GM12878 (cell line): ENCODE measurements around the gene RSF1. TPM values are rescaled to one million over a fixed set of nuclear protein-coding genes. Genes with fewer than 3 reads are reported as not detected.

ENCODE experiments used
- ATAC-seq: fragments of 200-7000 bp; cut with Tn5 transposase; 3 replicates; pipeline ENCODE4 v1.9.1; 2020; ENCODE audit warnings: mild to moderate bottlenecking, moderate library complexity
- BruUV-seq: library from RNA; stranded (reverse); fragments of 400-500 nt; replicated peaks from 2 replicates; lab custom pipeline; 2021; lab: Mats Ljungman, UMichigan
- CTCF ChIA-PET: fragments of 300-600 bp; sonication (Branson Sonifier 250); formaldehyde crosslinking; extraction: SDS; loops from one replicate; lab custom pipeline; 2021; ENCODE audit warnings: inconsistent platforms; lab: Yijun Ruan, JAX
- POLR2A ChIA-PET: fragments of 350-600 bp; formaldehyde crosslinking; extraction: SDS; loops from one replicate; lab custom pipeline; 2021; ENCODE audit warnings: inconsistent platforms; lab: Charles Lee
- RAD21 ChIA-PET: fragments of 300-600 bp; sonication (Branson Sonifier 250); formaldehyde crosslinking; loops from one replicate; lab custom pipeline; 2023; ENCODE audit warnings: antibody characterized with exemption; ENCODE audit not compliant: unreplicated experiment; lab: Charles Lee
- SMC1A ChIA-PET: fragments of 300-600 bp; sonication (Branson Sonifier 250); formaldehyde crosslinking; loops from one replicate; lab custom pipeline; 2023; ENCODE audit not compliant: unreplicated experiment, uncharacterized antibody; lab: Charles Lee
- DNase-seq: peaks from one replicate; pipeline ENCODE4 v3.0.0-alpha.2; 2011; ENCODE audit warnings: low read depth, low spot score
- FAIRE-seq: peaks from 3 replicates; lab custom pipeline; 2011; peaks lifted over from hg19 to GRCh38; lab: Jason Lieb, UNC
- H2AFZ ChIP-seq: 2 replicates; pipeline ENCODE4 v1.6.0; 2011; ENCODE audit warnings: low read depth, low read length, control low read depth; ENCODE audit not compliant: control insufficient read depth
- H3K27ac ChIP-seq: 2 replicates; pipeline ENCODE4 v1.5.1; 2011; ENCODE audit warnings: control low read depth; ENCODE audit not compliant: control insufficient read depth, insufficient read depth
- H3K27me3 ChIP-seq, 2 experiments: replicated peaks in 1 of 2; 2 replicates each; pipeline versions ENCODE4 v1.6.0 to v1.6.1; 2011; ENCODE audit warnings: low read length in 1 of 2; ENCODE audit not compliant: control insufficient read depth in 2 of 2, insufficient read depth in 2 of 2
- H3K36me3 ChIP-seq, 2 experiments: 2 replicates each; pipeline ENCODE4 v1.5.1; 2011; ENCODE audit warnings: low read length in 1 of 2; ENCODE audit not compliant: control insufficient read depth in 2 of 2, insufficient read depth in 2 of 2
- H3K4me1 ChIP-seq: 2 replicates; pipeline ENCODE4 v1.6.1; 2011; ENCODE audit warnings: mild to moderate bottlenecking, low read length, moderate library complexity, mixed read lengths; ENCODE audit not compliant: control insufficient read depth, insufficient read depth
- H3K4me2 ChIP-seq: 2 replicates; pipeline ENCODE4 v1.6.0; 2011; ENCODE audit warnings: control low read depth; ENCODE audit not compliant: control insufficient read depth, insufficient read depth
- H3K4me3 ChIP-seq: fragments of 200-600 bp; sonication (generic); 2 replicates; pipeline ENCODE4 v1.5.1; 2016
- H3K79me2 ChIP-seq: 2 replicates; pipeline ENCODE4 v1.6.0; 2011; ENCODE audit warnings: low read length; ENCODE audit not compliant: control insufficient read depth, insufficient read depth
- H3K9ac ChIP-seq: 2 replicates; pipeline ENCODE4 v1.8.0; 2011; ENCODE audit warnings: low read length, control low read depth, mixed read lengths; ENCODE audit not compliant: control insufficient read depth, insufficient read depth
- H3K9me3 ChIP-seq: replicated peaks from 3 replicates; pipeline ENCODE4 v1.5.1; 2011; ENCODE audit warnings: mild to moderate bottlenecking, low read length; ENCODE audit not compliant: control insufficient read depth, insufficient read depth
- H4K20me1 ChIP-seq: 2 replicates; pipeline ENCODE4 v1.6.0; 2011; ENCODE audit not compliant: control insufficient read depth, insufficient read depth
- ATF3 ChIP-seq: IDR thresholded peaks from 2 replicates; pipeline ENCODE4 v1.6.1; 2011; ENCODE audit warnings: low read depth, mild to moderate bottlenecking, low read length, moderate library complexity, borderline replicate concordance; ENCODE audit errors: extremely low read depth
- FOXK2 ChIP-seq: fragments of 450-650 bp; IDR thresholded peaks from 2 replicates; pipeline ENCODE4 v1.6.1; 2017; ENCODE audit warnings: mild to moderate bottlenecking, moderate library complexity
- HDAC2 ChIP-seq: fragments of 200-600 bp; sonication (generic); IDR thresholded peaks from 2 replicates; pipeline ENCODE4 v1.6.1; 2017
- HDAC6 ChIP-seq: fragments of 200-600 bp; sonication (generic); IDR thresholded peaks from one replicate; pipeline ENCODE4 v1.8.0; 2017; ENCODE audit warnings: antibody characterized with exemption; ENCODE audit not compliant: unreplicated experiment
- HDGF ChIP-seq: fragments of 450-650 bp; IDR thresholded peaks from 2 replicates; pipeline ENCODE4 v1.6.1; 2016; ENCODE audit warnings: antibody characterized with exemption
- PAX5 ChIP-seq: IDR thresholded peaks from 2 replicates; pipeline ENCODE4 v1.6.1; 2011; ENCODE audit warnings: low read depth, low read length, borderline replicate concordance
- RAD21 ChIP-seq: IDR thresholded peaks from 2 replicates; pipeline ENCODE4 v1.6.1; 2011; ENCODE audit warnings: mild to moderate bottlenecking, low read depth, low read length, moderate library complexity; ENCODE audit not compliant: insufficient read depth
- RCOR1 ChIP-seq: conservative IDR thresholded peaks from 2 replicates; pipeline ENCODE4 v1.6.1; 2012; ENCODE audit warnings: low read depth, low read length, improper control_type of control experiment
- RFX5 ChIP-seq: IDR thresholded peaks from 2 replicates; pipeline ENCODE4 v1.6.1; 2011; ENCODE audit warnings: low read depth, low read length, improper control_type of control experiment
- SMAD5 ChIP-seq: IDR thresholded peaks from 2 replicates; pipeline ENCODE4 v1.6.1; 2016; ENCODE audit warnings: antibody characterized with exemption, low read depth
- STAT1 ChIP-seq: fragments of 450-650 bp; conservative IDR thresholded peaks from 2 replicates; pipeline ENCODE4 v1.6.1; 2014; ENCODE audit warnings: antibody characterized with exemption, mild to moderate bottlenecking
- TARDBP ChIP-seq: IDR thresholded peaks from 2 replicates; pipeline ENCODE4 v1.6.1; 2016; ENCODE audit warnings: borderline replicate concordance
- ZNF217 ChIP-seq: fragments of 450-650 bp; IDR thresholded peaks from 2 replicates; pipeline ENCODE4 v1.6.1; 2017; ENCODE audit warnings: antibody characterized with exemption, mild to moderate bottlenecking
- ZNF384 ChIP-seq: IDR thresholded peaks from 2 replicates; pipeline ENCODE4 v1.6.1; 2012; ENCODE audit warnings: low read depth, mild to moderate bottlenecking, low read length, improper control_type of control experiment, borderline replicate concordance
- ZNF592 ChIP-seq: fragments of 450-650 bp; IDR thresholded peaks from 2 replicates; pipeline ENCODE4 v1.6.1; 2017; ENCODE audit warnings: mild to moderate bottlenecking, moderate library complexity
- WGBS: methylation state at CpG from one replicate; pipeline ENCODE4 v1.1.6; 2016; ENCODE audit warnings: low lambda C conversion rate; ENCODE audit not compliant: insufficient replicate concordance, insufficient coverage; ENCODE audit errors: missing lambda C conversion rate; 5-methylcytosine and 5-hydroxymethylcytosine counted together
- in situ Hi-C: fragments of 300-500 bp; cut with MboI; formaldehyde crosslinking; loops from 9 replicates; pipeline ENCODE4 v1.14.3; 2018; ENCODE audit warnings: mixed read lengths
- intact Hi-C: fragments of 100-400 bp; cut with micrococcal nuclease; formaldehyde crosslinking; loops from one replicate; pipeline ENCODE4 v1.14.2; 2022; ENCODE audit not compliant: unreplicated experiment
- polyA plus RNA-seq, 11 experiments: library from polyadenylated mRNA; depleted of rRNA in 4 of 11; unstranded in 6 of 11; stranded (reverse) in 5 of 11; fragments of >200 nt; fragmentation: Nextera tagmentation in 4 of 11; fragmentation: Illumina TruSeq in 1 of 11; extraction: Ambion mirVana in 4 of 11; extraction: Trizol in 1 of 11; gene quantifications; 1 replicate in 1 of 11; 2 replicates in 10 of 11; pipeline versions ENCODE4 v1.2.1 to v1.2.3, GENCODE V29; 2011 to 2016; ENCODE audit warnings: inconsistent platforms in 2 of 11, missing spikeins in 2 of 11, low read depth in 1 of 11
- total RNA-seq, 4 experiments: library from RNA; depleted of rRNA in 3 of 4; stranded (reverse); fragments of >200 nt in 3 of 4; fragmentation: Illumina TruSeq in 1 of 4; extraction: Trizol in 1 of 4; gene quantifications; 2 replicates each; pipeline versions ENCODE4 v1.2.1 to v1.2.3, GENCODE V29; 2013 to 2021

Gene RSF1
- total and polyA plus RNA-seq, 10 of the 15 experiments (the other 5 are each of a cell fraction or from before 2014, with no cell fraction given): 9.0 to 45.3 (median 30.0) TPM

GRCh38 chr11:77806993-77807392 lies 13.5 kb downstream of the RSF1 start:
- POLR2A ChIA-PET: no interaction called here
- Histone ChIP-seq H3K9me3 (no peaks in the 10 kb centered on the region; the same call in 2 of the 3 replicates), H3K27ac (no peak overlapping the region), H3K9ac (no peak overlapping the region), H3K4me2 (no peak overlapping the region), H3K79me2 (peaks cover 56% of the 10 kb centered on the region), H3K4me1 (no peaks in the 10 kb centered on the region), H3K4me3 (no peak overlapping the region), H4K20me1 (0 out of 2 replicates have a peak, but pooled peaks cover 3% of the 10 kb centered on the region), H3K27me3 (no peaks in the 10 kb centered on the region), H3K36me3 (peaks cover 0 to 9% of the 10 kb centered on the region in 2 experiments; a peak in 1 of 4 replicates), H2AFZ (no peak overlapping the region)
- intact Hi-C loops (no loop called here), in situ Hi-C loops (no loop called here)
- SMC1A ChIA-PET: interaction anchor here (0.6 to 1.4 kb wide), 2 partner anchors 9 to 101 kb away, joined by 3 read pairs; no protein-coding TSS in a partner anchor
- no peak for TF ChIP-seq ATF3
- no peak for TF ChIP-seq RFX5
- no peak for TF ChIP-seq SMAD5
- TF ChIP-seq ZNF384: no peak
- no peak for TF ChIP-seq FOXK2
- TF ChIP-seq RAD21: no peak
- TF ChIP-seq STAT1: no peak
- TF ChIP-seq HDAC6: no peak
- TF ChIP-seq PAX5: no peak
- no peak for TF ChIP-seq TARDBP
- TF ChIP-seq RCOR1: no peak
- no peak for TF ChIP-seq HDGF
- TF ChIP-seq ZNF217: no peak
- TF ChIP-seq HDAC2: no peak
- TF ChIP-seq ZNF592: no peak
- CTCF ChIA-PET: interaction anchor here (1.1 kb wide), 1 partner anchor 13 kb away, joined by 4 read pairs; the partner anchor contains the start of gene RSF1
- RAD21 ChIA-PET: interaction anchor here (0.5 kb wide), 1 partner anchor 264 kb away, joined by 3 read pairs; no protein-coding TSS in a partner anchor
- no TSS peak for BruUV-seq
- 0% methylated on average over 2 of the region's 2 CpGs for WGBS
- ATAC-seq (no peak), FAIRE-seq (no peak), DNase-seq (no peak)
